K562 (cell line): ENCODE measurements around the gene TFCP2. TPM values are rescaled to one million over a fixed set of nuclear protein-coding genes. Genes with fewer than 3 reads are reported as not detected.

Source experiments
- BRF2 ChIP-seq: IDR thresholded peaks from 3 replicates; pipeline ENCODE4 v1.6.1; 2011; ENCODE audit warnings: borderline replicate concordance, mild to moderate bottlenecking; ENCODE audit not compliant: insufficient read length, insufficient read depth
- CBFA2T2 ChIP-seq: fragments of 450-650 bp; conservative IDR thresholded peaks from 2 replicates; pipeline ENCODE4 v1.6.1; 2017; ENCODE audit warnings: mild to moderate bottlenecking
- CTCFL ChIP-seq: IDR thresholded peaks from 2 replicates; pipeline ENCODE4 v1.6.1; 2011; ENCODE audit warnings: borderline replicate concordance, low read depth, mild to moderate bottlenecking, moderate library complexity, low read length; ENCODE audit not compliant: insufficient read depth, poor library complexity, severe bottlenecking
- HES1 ChIP-seq: fragments of 450-650 bp; IDR thresholded peaks from 2 replicates; pipeline ENCODE4 v1.6.1; 2016; ENCODE audit warnings: low read depth, mild to moderate bottlenecking, moderate library complexity
- JUN ChIP-seq, 2 experiments: sonication (generic) in 1 of 2; formaldehyde crosslinking in 1 of 2; IDR thresholded peaks; 2 replicates each; pipeline versions ENCODE4 v1.6.1 to v1.8.0; 2012 to 2022; ENCODE audit warnings: borderline replicate concordance in 2 of 2, mild to moderate bottlenecking in 2 of 2, improper control_type of control experiment in 1 of 2, low read depth in 1 of 2, low read length in 1 of 2, missing genetic modification reagents in 1 of 2
- KDM4B ChIP-seq, 2 experiments: fragments of 450-650 bp in 1 of 2; sonication (generic) in 1 of 2; IDR thresholded peaks; 2 replicates each; pipeline ENCODE4 v1.6.1; 2016 to 2017; ENCODE audit warnings: borderline replicate concordance in 2 of 2, antibody characterized with exemption in 1 of 2, low read depth in 1 of 2, mild to moderate bottlenecking in 1 of 2
- MAFK ChIP-seq: IDR thresholded peaks from 2 replicates; pipeline ENCODE4 v1.6.1; 2011; ENCODE audit warnings: low read length, improper control_type of control experiment
- NFATC3 ChIP-seq: fragments of 450-650 bp; IDR thresholded peaks from 2 replicates; pipeline ENCODE4 v1.6.1; 2017; ENCODE audit warnings: mild to moderate bottlenecking
- NFRKB ChIP-seq: fragments of 450-650 bp; IDR thresholded peaks from 2 replicates; pipeline ENCODE4 v1.6.1; 2016; ENCODE audit warnings: low read depth
- PCBP2 ChIP-seq: fragments of 200-400 bp; formaldehyde crosslinking; IDR thresholded peaks from 2 replicates; pipeline ENCODE4 v1.6.1; 2018; ENCODE audit warnings: low read length, low read depth, mild to moderate bottlenecking, moderate library complexity; ENCODE audit not compliant: poor library complexity, severe bottlenecking
- RBM17 ChIP-seq: fragments of 200-400 bp; formaldehyde crosslinking; IDR thresholded peaks from 2 replicates; pipeline ENCODE4 v1.6.1; 2017; ENCODE audit warnings: low read depth, mild to moderate bottlenecking, low read length, borderline replicate concordance
- SMAD1 ChIP-seq: fragments of 150-350 bp; IDR thresholded peaks from 2 replicates; pipeline ENCODE4 v1.6.1; 2014; ENCODE audit warnings: low read length, low read depth; ENCODE audit not compliant: partially characterized antibody
- THRA ChIP-seq: fragments of 450-650 bp; IDR thresholded peaks from 2 replicates; pipeline ENCODE4 v1.6.1; 2017; ENCODE audit warnings: mild to moderate bottlenecking, moderate library complexity
- UBTF ChIP-seq, 2 experiments: IDR thresholded peaks; 2 replicates each; pipeline ENCODE4 v1.6.1; 2012; ENCODE audit warnings: improper control_type of control experiment in 2 of 2, low read depth in 2 of 2, low read length in 2 of 2, borderline replicate concordance in 1 of 2
- YY1 ChIP-seq, 3 experiments: IDR thresholded peaks; 2 replicates each; pipeline ENCODE4 v1.6.1; 2011; ENCODE audit warnings: low read length in 2 of 3, mild to moderate bottlenecking in 2 of 3, moderate library complexity in 2 of 3, borderline replicate concordance in 1 of 3, control low read depth in 1 of 3, low read depth in 1 of 3; ENCODE audit not compliant: insufficient read depth in 3 of 3, insufficient replicate concordance in 2 of 3, control insufficient read depth in 1 of 3, insufficient read length in 1 of 3; ENCODE audit errors: extremely low read depth in 1 of 3
- ZNF224 ChIP-seq: sonication (generic); formaldehyde crosslinking; IDR thresholded peaks from 2 replicates; pipeline ENCODE4 v1.8.0; 2022; ENCODE audit warnings: mild to moderate bottlenecking, missing genetic modification reagents
- ZNF75A ChIP-seq: fragments of 450-650 bp; formaldehyde crosslinking; IDR thresholded peaks from 2 replicates; pipeline ENCODE4 v1.4.0; 2020; ENCODE audit warnings: mild to moderate bottlenecking
- ZSCAN29 ChIP-seq: fragments of 450-650 bp; IDR thresholded peaks from 2 replicates; pipeline ENCODE4 v1.6.1; 2017
- polyA plus RNA-seq, 8 experiments: library from polyadenylated mRNA; depleted of rRNA in 4 of 8; stranded (reverse) in 5 of 8; unstranded in 3 of 8; fragments of >200 nt; fragmentation: Nextera tagmentation in 2 of 8; fragmentation: Illumina TruSeq in 1 of 8; extraction: Ambion mirVana in 2 of 8; extraction: Trizol in 1 of 8; gene quantifications; 2 replicates each; pipeline versions ENCODE4 v1.2.1 to v1.2.3, GENCODE V29; 2011 to 2014; ENCODE audit warnings: inconsistent platforms in 1 of 8, missing spikeins in 1 of 8
- total RNA-seq, 7 experiments: library from RNA; depleted of rRNA in 6 of 7; stranded (reverse); fragments of >200 nt in 6 of 7; fragmentation: Illumina TruSeq in 2 of 7; extraction: Trizol in 2 of 7; gene quantifications; 2 replicates each; pipeline versions ENCODE4 v1.2.1 to v1.2.3, GENCODE V29; 2011 to 2021; ENCODE audit warnings: low replicate concordance in 1 of 7

Gene TFCP2
- total and polyA plus RNA-seq, 9 of the 15 experiments (the other 6 are each of a cell fraction or from before 2014, with no cell fraction given), result 8.0 to 38.9 (median 19.3) TPM

GRCh38 chr12:51083126-51083833, 89.7 kb downstream of the TFCP2 start, which contains the start of gene CSRNP2 (continued):
- TF ChIP-seq CTCFL, result peak; percentile 67
- no peak for TF ChIP-seq NFRKB
- peak; percentile 27 for TF ChIP-seq PCBP2
- peak in 2 of 3 experiments; percentile 67 to 71 for TF ChIP-seq YY1 (IDR thresholded peaks at IDR 0.05; ENCODE audit: borderline replicate concordance in 1 of 3, control insufficient read depth in 1 of 3, extremely low read depth in 1 of 3, insufficient read depth in 3 of 3, insufficient read length in 1 of 3, insufficient replicate concordance in 2 of 3, low read depth in 1 of 3, low read length in 2 of 3)
- TF ChIP-seq KDM4B (IDR thresholded peaks at IDR 0.05; ENCODE audit: borderline replicate concordance in 2 of 2, low read depth in 1 of 2), result no peak
- TF ChIP-seq ZNF224 (CRISPR knock-in tag), result no peak
- no peak for TF ChIP-seq SMAD1
- TF ChIP-seq JUN (IDR thresholded peaks at IDR 0.05; ENCODE audit: borderline replicate concordance, low read depth, low read length), result no peak
- TF ChIP-seq JUN (CRISPR knock-in tag; IDR thresholded peaks at IDR 0.05; ENCODE audit: borderline replicate concordance), result no peak
- no peak for TF ChIP-seq ZNF75A
- TF ChIP-seq THRA, result no peak
- no peak for TF ChIP-seq ZSCAN29
- no peak for TF ChIP-seq NFATC3
- no peak for TF ChIP-seq BRF2
- TF ChIP-seq MAFK, result no peak
- no peak for TF ChIP-seq RBM17
- no peak for TF ChIP-seq CBFA2T2
- TF ChIP-seq UBTF (IDR thresholded peaks at IDR 0.05; ENCODE audit: borderline replicate concordance in 1 of 2, low read depth in 2 of 2, low read length in 2 of 2), result peak; percentile 65 to 87; a peak in 3 of 4 replicates
- TF ChIP-seq HES1, result no peak
